Measurements from ENCODE around the gene NF2.

NF2 gene

GRCh38 chr22:29732883-29733282 is 129.4 kb downstream of the NF2 start:
- Histone ChIP-seq H3K36me3 (ENCODE audit: insufficient read depth, low read length) (no peaks in the 10 kb centered on the region), H2AFZ (ENCODE audit: low read length) (no peak overlapping the region), H3K79me2 (ENCODE audit: insufficient read depth, low read length) (no peaks in the 10 kb centered on the region), H3K9ac (ENCODE audit: low read depth, low read length, poor library complexity, severe bottlenecking) (no peak overlapping the region), H3K4me1 (ENCODE audit: insufficient read depth, low read length, poor library complexity, severe bottlenecking) (no peaks in the 10 kb centered on the region), H3K27me3 (ENCODE audit: insufficient read depth, low read length, poor library complexity, severe bottlenecking) (no peaks in the 10 kb centered on the region), H3K4me2 (ENCODE audit: low read depth, low read length, poor library complexity, severe bottlenecking) (no peak overlapping the region), H3F3A (ENCODE audit: low read depth) (no peaks in the 10 kb centered on the region), H3K9me2 (replicated peaks; ENCODE audit: low read depth, low read length) (no peaks in the 10 kb centered on the region), H4K20me1 (ENCODE audit: insufficient read depth, low read length, poor library complexity, severe bottlenecking) (no peaks in the 10 kb centered on the region), H3K4me3 (ENCODE audit: low read length, poor library complexity, severe bottlenecking) (no peak overlapping the region), H3K9me3 (ENCODE audit: insufficient read depth, low read depth, low read length) (no peaks in the 10 kb centered on the region)
- TF ChIP-seq CTCF (conservative IDR thresholded peaks at IDR 0.05; ENCODE audit: low read length) (no peak), EZH2phosphoT487 (IDR thresholded peaks at IDR 0.05; ENCODE audit: borderline replicate concordance) (no peak)

GRCh38 chr22:29733362-29734201 is 130.1 kb downstream of the NF2 start:
- Histone ChIP-seq H3K27me3 (ENCODE audit: insufficient read depth, low read length, poor library complexity, severe bottlenecking) (no peaks in the 10 kb centered on the region), H3K9me3 (ENCODE audit: insufficient read depth, low read depth, low read length) (no peaks in the 10 kb centered on the region), H2AFZ (ENCODE audit: low read length) (no peak overlapping the region), H3K4me3 (ENCODE audit: low read length, poor library complexity, severe bottlenecking) (no peak overlapping the region), H3K4me2 (ENCODE audit: low read depth, low read length, poor library complexity, severe bottlenecking) (no peak overlapping the region), H3F3A (ENCODE audit: low read depth) (no peaks in the 10 kb centered on the region), H3K9me2 (replicated peaks; ENCODE audit: low read depth, low read length) (no peaks in the 10 kb centered on the region), H3K36me3 (ENCODE audit: insufficient read depth, low read length) (no peaks in the 10 kb centered on the region), H3K9ac (ENCODE audit: low read depth, low read length, poor library complexity, severe bottlenecking) (no peak overlapping the region), H4K20me1 (ENCODE audit: insufficient read depth, low read length, poor library complexity, severe bottlenecking) (no peaks in the 10 kb centered on the region), H3K4me1 (ENCODE audit: insufficient read depth, low read length, poor library complexity, severe bottlenecking) (no peaks in the 10 kb centered on the region), H3K79me2 (ENCODE audit: insufficient read depth, low read length) (no peaks in the 10 kb centered on the region)
- TF ChIP-seq CTCF (conservative IDR thresholded peaks at IDR 0.05; ENCODE audit: low read length) = no peak

- TF ChIP-seq EZH2phosphoT487 (IDR thresholded peaks at IDR 0.05; ENCODE audit: borderline replicate concordance) (no peak), CTCF (conservative IDR thresholded peaks at IDR 0.05; ENCODE audit: low read length) (no peak)
- H3K27me3 ChIP-seq (ENCODE audit: insufficient read depth, low read length, poor library complexity, severe bottlenecking) = no peaks in the 10 kb centered on the region
- no peaks in the 10 kb centered on the region for H3K4me1 ChIP-seq (ENCODE audit: insufficient read depth, low read length, poor library complexity, severe bottlenecking)
- no peak overlapping the region for H3K4me3 ChIP-seq (ENCODE audit: low read length, poor library complexity, severe bottlenecking)
- no peaks in the 10 kb centered on the region for H4K20me1 ChIP-seq (ENCODE audit: insufficient read depth, low read length, poor library complexity, severe bottlenecking)
- H2AFZ ChIP-seq (ENCODE audit: low read length) = no peak overlapping the region
- no peaks in the 10 kb centered on the region for H3K9me3 ChIP-seq (ENCODE audit: insufficient read depth, low read depth, low read length)
- no peak overlapping the region for H3K9ac ChIP-seq (ENCODE audit: low read depth, low read length, poor library complexity, severe bottlenecking)
- H3F3A ChIP-seq (ENCODE audit: low read depth) = no peaks in the 10 kb centered on the region
- no peaks in the 10 kb centered on the region for H3K36me3 ChIP-seq (ENCODE audit: insufficient read depth, low read length)
- no peak overlapping the region for H3K4me2 ChIP-seq (ENCODE audit: low read depth, low read length, poor library complexity, severe bottlenecking)
- H3K9me2 ChIP-seq (replicated peaks; ENCODE audit: low read depth, low read length) = no peaks in the 10 kb centered on the region
- H3K79me2 ChIP-seq (ENCODE audit: insufficient read depth, low read length) = no peaks in the 10 kb centered on the region
These were observed 131.0 kb downstream of the NF2 start for GRCh38 chr22:29734406-29734805.
